Choroid plexus epithelial cell (primary cell): ENCODE data around the gene FOXQ1.
A peak's percentile ranks its signal among the peaks of the same experiment; 100 is the strongest.

ENCODE experiments used
- DNase-seq: peaks from one replicate; pipeline ENCODE4 v3.0.0-alpha.2; 2010; ENCODE audit warnings: low read depth
- H3K4me3 ChIP-seq: 2 replicates; pipeline ENCODE4 v1.5.1; 2011; ENCODE audit warnings: low read depth, mild to moderate bottlenecking, control low read depth, low read length, moderate library complexity
- TF ChIP-seq, protein P1 (sequence below): conservative IDR thresholded peaks from 2 replicates; pipeline ENCODE4 v1.5.1; 2011; ENCODE audit warnings: low read depth, mild to moderate bottlenecking, control low read depth, inconsistent platforms, low read length, moderate library complexity

The FOXQ1 gene

DNA sequence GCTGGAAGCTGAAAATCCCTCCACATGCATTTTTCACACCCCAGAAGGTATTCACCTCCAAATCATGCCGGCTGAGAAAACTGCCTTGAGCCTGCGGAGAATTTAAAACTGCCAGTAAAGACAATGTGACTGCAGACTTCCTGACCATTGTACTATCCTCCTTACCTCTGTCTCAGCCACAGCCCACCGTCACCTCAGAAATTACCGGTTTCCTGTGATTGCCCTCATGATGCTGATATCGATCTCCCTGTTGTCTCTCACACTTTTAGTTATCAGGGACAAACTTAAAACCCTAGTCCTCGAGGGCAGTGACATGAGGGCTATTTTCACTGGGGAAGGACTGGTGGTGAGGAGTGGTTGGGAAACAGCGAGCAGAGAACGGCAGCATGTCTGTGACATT is 30.2 kb upstream of the FOXQ1 start:
- no peak overlapping the region for H3K4me3 ChIP-seq
- DNase-seq: no peak
- TF ChIP-seq, protein P1, sequence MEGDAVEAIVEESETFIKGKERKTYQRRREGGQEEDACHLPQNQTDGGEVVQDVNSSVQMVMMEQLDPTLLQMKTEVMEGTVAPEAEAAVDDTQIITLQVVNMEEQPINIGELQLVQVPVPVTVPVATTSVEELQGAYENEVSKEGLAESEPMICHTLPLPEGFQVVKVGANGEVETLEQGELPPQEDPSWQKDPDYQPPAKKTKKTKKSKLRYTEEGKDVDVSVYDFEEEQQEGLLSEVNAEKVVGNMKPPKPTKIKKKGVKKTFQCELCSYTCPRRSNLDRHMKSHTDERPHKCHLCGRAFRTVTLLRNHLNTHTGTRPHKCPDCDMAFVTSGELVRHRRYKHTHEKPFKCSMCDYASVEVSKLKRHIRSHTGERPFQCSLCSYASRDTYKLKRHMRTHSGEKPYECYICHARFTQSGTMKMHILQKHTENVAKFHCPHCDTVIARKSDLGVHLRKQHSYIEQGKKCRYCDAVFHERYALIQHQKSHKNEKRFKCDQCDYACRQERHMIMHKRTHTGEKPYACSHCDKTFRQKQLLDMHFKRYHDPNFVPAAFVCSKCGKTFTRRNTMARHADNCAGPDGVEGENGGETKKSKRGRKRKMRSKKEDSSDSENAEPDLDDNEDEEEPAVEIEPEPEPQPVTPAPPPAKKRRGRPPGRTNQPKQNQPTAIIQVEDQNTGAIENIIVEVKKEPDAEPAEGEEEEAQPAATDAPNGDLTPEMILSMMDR: no peak

DNA sequence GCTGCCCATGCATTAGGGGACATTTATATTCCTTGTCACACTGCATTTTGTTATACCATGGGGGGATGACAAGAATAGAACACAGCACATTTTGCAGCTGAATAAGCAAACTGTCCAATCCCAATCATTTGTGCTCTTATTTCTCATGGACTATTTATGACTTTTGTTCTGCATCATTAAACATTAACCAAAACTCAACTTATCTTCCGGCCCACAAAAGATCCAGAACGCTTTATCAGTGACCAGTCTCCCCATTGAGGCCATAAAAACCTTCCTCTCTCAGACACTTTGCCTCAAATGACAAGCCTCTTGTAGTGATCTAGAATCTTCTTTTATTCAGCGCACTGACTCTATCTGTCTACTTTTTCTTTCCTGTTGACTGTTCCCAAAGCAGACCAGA is 28.4 kb upstream of the FOXQ1 start:
- no peak overlapping the region for H3K4me3 ChIP-seq
- DNase-seq: no peak
- TF ChIP-seq, protein P1: no peak

DNA sequence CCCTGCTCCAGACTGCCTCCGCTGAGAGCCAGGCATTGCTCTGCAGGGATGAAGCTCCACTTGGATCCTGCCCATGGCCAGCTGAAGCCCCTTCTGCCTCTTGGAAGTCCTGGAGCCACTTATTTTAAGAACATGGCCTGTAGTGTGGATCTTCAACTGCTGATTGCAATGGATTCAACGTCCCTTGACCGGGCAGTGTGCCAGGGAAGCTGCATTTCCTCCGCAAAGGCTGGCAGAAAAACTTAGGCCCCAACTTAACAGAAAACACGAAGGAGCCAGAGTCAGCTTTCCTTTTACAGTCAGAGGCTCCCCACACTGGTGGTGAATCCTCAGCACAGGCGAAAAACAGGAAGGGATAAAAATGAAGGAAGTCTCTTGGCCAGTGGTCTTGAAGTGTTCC is 26.3 kb upstream of the FOXQ1 start:
- H3K4me3 ChIP-seq: no peak overlapping the region
- no peak for DNase-seq
- TF ChIP-seq, protein P1: peak; percentile 33

DNA sequence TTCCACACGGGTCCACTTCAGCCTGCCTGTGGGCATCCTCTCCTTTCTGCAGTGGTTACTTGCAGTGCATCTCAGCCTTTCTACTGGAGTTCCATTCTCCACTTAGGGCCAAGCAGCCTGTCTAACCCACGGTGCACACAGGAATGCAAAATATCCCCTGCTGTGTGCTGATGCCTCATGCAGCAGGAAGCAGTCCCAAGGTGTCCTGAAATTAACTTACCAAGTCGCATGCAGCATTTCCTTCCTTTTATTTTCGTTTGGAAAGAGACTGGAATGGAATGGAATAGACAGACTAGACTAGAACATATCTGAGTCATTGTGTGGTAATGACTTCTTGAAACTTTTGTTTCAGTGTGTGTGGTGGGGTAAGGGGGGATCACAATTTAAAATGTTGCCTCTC is 25.9 kb upstream of the FOXQ1 start:
- peak; percentile 86 for DNase-seq
- TF ChIP-seq, protein P1: no peak

DNA sequence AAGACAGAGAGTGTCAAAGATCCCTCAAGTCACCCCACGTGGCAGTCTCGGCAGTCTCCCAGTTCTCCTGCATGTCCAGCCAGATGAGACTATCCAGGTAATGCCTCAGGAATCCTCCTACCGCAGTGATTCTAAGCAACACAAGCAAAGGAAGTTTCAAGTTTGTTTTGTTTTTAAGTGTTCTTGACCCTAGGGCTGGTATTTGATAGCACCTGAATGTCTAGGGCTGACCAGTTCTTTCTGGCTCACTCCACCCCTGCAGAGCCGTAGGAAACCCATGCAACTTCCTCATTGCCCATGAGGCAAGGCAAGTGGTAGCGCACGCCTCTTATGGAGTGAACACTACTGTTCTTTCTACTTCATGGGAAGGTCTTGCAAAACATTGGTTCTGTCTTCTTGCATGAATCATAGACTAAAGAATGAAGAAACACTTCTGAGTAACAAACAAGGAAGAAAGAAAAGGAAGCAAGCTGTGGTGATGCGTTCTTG is 24.8 kb upstream of the FOXQ1 start:
- TF ChIP-seq, protein P1: no peak
- DNase-seq: peak; percentile 97
- no peak overlapping the region for H3K4me3 ChIP-seq

More for the DNA sequence above, 25.9 kb upstream of the FOXQ1 start:
- H3K4me3 ChIP-seq: no peak overlapping the region

DNA sequence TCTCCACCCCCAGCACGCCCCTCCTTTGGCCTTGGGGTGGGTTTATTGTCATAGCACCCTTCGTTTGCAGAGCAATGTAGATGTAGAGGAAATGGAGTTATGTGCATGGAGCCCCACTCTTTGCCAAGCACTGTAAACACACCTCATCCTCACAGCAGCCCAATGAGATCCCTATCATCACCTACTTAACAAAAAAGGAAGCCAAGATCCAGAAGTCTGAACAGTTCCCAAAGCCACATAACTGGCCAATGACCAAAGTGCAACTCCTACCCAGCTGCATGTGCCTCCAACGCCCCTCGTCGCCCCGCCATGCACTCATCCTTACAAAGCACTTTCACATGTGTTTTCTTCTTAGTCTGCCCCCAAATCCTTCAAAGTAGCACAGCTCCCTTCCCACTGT is 21.8 kb upstream of the FOXQ1 start:
- TF ChIP-seq, protein P1: no peak
- no peak overlapping the region for H3K4me3 ChIP-seq
- DNase-seq: no peak

DNA sequence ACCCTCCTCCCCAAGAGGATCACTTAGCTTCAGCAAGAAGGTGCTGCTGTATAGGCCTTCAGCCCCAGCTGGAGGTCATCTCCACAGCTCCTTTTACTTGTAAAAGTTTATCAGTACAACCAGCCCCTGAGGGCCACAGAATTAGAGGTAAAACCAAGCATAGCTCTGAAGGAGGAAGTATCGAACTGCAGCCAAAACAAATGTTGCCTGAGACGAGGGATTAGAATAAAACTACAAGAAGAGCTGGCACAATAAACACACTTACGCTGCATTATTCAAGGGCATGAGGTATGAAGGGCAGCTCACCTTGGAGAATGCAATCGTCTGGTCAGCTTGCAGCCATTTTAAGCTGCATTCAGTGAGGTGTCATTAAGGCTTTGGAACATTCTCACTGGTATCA is 21.1 kb upstream of the FOXQ1 start:
- no peak overlapping the region for H3K4me3 ChIP-seq
- TF ChIP-seq, protein P1: no peak
- DNase-seq: no peak
